Astrocyte of the cerebellum (primary cell): ENCODE measurements around the gene PTGR1.
"Not testable (repeated sequence)": the region's sequence is repeated elsewhere in the genome, so short reads cannot be mapped to it uniquely, and the experiment has no call there.

ENCODE experiments used
- DNase-seq: peaks from one replicate; pipeline ENCODE4 v3.0.0-alpha.2; 2011; ENCODE audit warnings: low read depth
- H3K4me3 ChIP-seq: 2 replicates; pipeline ENCODE4 v1.5.1; 2011; ENCODE audit warnings: mild to moderate bottlenecking, low read depth, low read length, moderate library complexity
- CTCF ChIP-seq: IDR thresholded peaks from 2 replicates; pipeline ENCODE4 v1.5.1; 2012; ENCODE audit warnings: low read length, low read depth, moderate library complexity, mild to moderate bottlenecking; ENCODE audit errors: missing control alignments
- in situ Hi-C: cut with HindIII; loops from 2 replicates; pipeline ENCODE4 v1.10.0; 2017; ENCODE audit warnings: low sequenced_read_pairs

Gene PTGR1

GRCh38 chr9:111586378-111586777 lies 13.1 kb downstream of the PTGR1 start:
- no peak for TF ChIP-seq CTCF
- H3K4me3 ChIP-seq = no peak overlapping the region
- no peak for DNase-seq
- in situ Hi-C loops = no loop called here

- no peak for TF ChIP-seq CTCF
- H3K4me3 ChIP-seq = no peak overlapping the region
- in situ Hi-C loops = loop anchor here (5.0 kb wide), 1 partner anchor 66 kb away; no protein-coding TSS in a partner anchor
- no peak for DNase-seq
Observed at GRCh38 chr9:111582888-111583287, 16.6 kb downstream of the PTGR1 start.

GRCh38 chr9:111572950-111573604 lies 26.4 kb downstream of the PTGR1 start:
- peak; percentile 97 for DNase-seq
- in situ Hi-C loops = no loop called here
- TF ChIP-seq CTCF = no peak
- no peak overlapping the region for H3K4me3 ChIP-seq

DNA sequence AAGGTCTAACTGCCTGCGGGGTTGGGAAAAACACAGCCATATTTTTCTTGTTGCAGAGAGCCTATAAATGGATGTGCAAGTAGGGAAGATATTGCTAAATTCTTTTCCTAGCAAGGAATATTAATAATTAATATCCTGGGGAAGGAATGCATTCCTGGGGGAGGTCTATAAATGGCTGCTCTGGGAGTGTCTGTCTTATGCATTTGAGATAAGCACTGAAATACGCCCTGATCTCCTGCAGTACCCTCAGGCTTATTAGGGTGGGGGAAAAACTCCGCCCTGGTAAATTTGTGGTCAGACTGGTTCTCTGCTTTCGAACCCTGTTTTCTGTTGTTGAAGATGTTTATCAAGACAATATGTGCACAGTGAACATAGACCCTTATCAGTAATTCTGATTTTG lies 31.3 kb downstream of the PTGR1 start:
- H3K4me3 ChIP-seq, in situ Hi-C loops, DNase-seq: not testable (repeated sequence)

DNA sequence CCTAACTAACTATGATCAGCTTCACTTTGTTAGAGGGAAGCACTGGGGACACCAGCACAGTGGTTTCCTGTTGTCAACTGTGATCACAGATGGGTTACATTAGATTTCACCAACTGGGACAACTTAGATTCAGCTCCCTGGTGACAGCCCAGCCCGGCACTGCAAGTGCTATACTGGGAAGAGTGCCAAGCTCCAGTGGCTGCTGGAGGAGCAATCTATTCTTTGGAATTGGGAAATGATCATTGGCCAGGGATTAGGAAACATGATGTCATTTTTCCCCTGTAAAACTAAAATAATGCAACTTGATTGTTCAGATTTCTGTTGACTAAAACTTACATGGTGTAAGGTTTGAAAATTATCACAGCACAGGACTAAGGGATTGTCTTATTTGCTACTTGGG lies 33.2 kb downstream of the PTGR1 start:
- no peak overlapping the region for H3K4me3 ChIP-seq
- TF ChIP-seq CTCF = no peak
- no peak for DNase-seq
- in situ Hi-C loops = no loop called here

GRCh38 chr9:111561165-111561719 lies 38.2 kb downstream of the PTGR1 start:
- DNase-seq = no peak
- no peak for TF ChIP-seq CTCF
- in situ Hi-C loops = no loop called here
- H3K4me3 ChIP-seq = no peak overlapping the region

DNA sequence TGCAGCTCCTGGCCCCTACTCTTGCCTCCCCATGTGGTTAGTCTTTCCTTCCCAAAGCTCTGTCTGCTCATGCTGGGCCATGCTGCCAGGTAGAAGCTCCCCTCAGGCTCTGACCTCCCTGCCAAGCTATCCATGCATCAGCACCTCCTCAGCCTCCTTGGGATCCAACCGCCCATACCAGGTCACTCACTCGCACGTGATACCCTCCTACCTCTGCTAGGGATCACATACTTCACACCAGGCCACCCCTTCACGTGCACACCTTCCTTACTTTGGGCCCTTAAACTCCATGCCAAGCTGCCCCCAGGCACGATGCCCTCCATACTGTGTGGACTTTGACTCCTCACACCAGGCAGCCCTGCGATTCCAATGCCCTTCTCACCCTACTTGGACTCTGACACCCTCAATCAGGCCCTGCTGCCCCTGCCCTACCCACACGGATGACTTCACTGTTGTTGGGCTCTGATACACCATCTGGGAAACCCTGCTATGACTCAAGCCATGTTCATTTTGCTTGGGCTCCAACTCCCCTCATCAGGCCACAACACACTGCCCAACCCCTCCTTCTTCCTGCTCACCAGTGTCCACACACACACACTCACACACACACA lies 40.3 kb downstream of the PTGR1 start:
- TF ChIP-seq CTCF = no peak
- no peak for DNase-seq
- in situ Hi-C loops = no loop called here

GRCh38 chr9:111555425-111555824 lies 44.0 kb downstream of the PTGR1 start:
- H3K4me3 ChIP-seq, DNase-seq, in situ Hi-C loops: not testable (repeated sequence)

More for the DNA sequence above, 40.3 kb downstream of the PTGR1 start:
- H3K4me3 ChIP-seq = no peak overlapping the region
